GM11168 (cell line): Measurements from ENCODE around the gene ADAMTSL1.

Source experiments
- in situ Hi-C: fragments of 300-500 bp; cut with MboI; formaldehyde crosslinking; loops from one replicate; pipeline ENCODE4 v1.12.0; 2022; ENCODE audit warnings: low sequenced_read_pairs; ENCODE audit not compliant: unreplicated experiment

Gene ADAMTSL1

DNA sequence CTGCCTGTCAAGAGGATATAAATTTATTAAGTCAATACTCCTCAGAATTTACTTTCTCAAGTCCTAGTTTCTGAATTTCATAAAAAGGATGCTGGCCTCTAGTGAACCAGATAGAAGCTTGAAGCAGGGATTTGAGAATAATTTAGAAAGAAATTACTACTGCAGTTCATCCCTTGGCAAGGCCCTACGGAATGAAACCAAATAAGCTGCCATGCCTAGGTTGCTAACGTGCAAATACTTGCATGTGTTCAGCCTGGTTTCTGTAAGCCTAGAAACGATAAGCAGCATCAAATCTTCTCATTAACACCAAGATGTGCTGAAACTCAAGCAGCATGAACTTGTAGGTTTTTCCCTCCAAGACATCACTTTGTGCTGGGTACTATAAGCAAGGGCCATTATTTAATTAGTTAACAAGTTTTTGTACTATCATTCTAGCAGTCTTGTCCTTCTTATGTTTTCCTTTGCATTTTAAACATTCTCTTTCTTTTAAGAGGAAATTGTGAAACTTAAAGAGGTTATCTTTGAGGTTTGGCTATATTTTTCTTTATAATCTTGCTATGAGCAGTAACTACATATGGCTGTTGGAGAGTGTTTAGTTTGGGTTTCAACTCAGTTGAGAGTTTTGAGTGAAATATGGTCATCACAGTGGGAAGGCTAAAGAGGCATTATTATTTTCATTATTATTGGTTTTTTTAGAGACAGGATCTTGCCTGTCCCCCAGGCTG lies 71.8 kb downstream of the ADAMTSL1 start:
- in situ Hi-C loops: no loop called here

DNA sequence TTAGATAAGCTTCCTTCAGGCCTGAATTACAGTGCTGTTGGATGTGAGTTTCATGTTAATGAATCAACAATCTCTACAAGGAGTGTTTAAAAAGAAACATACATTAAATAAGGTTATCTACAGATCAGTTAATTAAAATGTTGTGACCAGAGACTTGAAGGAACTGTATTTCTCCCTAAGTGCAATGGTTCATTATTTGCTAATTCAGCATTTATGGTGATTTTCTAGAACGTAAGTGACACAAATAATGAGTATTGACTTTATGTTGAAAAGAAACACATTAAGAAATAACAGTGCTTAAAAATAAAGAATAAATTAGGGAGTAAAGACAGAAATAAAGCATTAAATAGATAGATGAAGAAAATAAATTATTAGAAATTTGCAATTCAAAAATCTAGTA lies 74.5 kb downstream of the ADAMTSL1 start:
- in situ Hi-C loops: no loop called here

GRCh38 chr9:18549772-18550171 lies 75.8 kb downstream of the ADAMTSL1 start:
- in situ Hi-C loops: no loop called here

DNA sequence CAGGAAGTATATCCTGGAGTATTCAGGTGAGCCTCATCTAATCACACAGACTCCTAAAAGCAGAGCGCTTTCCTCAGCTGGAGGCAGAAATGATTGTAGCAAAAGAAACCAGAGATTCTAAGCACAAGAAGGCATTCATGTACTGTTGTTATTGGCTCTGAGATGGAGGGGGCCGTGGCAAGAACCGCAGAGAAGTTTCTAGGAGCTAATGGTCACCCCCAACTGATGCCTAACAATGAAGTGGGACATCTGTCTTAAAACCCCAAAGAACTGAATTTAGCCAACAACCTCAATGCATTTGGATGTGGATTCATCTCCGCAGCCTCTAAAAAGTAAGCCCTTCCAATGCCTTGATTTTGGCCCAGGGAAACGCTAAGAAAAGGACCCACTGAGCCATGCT lies 76.3 kb downstream of the ADAMTSL1 start:
- in situ Hi-C loops: no loop called here

DNA sequence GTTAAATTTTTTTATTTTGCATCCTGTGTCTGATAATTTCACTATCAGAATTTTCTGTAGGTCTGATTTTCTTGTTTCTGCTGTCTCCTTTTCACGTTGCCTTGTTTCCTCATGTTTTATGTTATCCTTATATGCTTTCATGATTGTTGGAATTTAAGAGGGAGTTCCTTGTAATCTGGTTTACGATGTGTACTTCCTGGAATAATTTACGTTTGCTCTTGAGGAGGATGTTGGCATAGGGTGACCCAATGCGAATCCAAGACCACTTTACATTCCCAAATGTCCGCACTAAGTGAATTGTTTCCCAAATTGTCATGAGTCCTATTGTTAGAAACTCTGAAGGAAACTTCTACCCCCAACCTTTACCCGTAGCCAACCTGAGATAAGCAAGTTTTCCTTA lies 80.3 kb downstream of the ADAMTSL1 start:
- in situ Hi-C loops: no loop called here

GRCh38 chr9:18555105-18555883 lies 81.3 kb downstream of the ADAMTSL1 start:
- in situ Hi-C loops: no loop called here

DNA sequence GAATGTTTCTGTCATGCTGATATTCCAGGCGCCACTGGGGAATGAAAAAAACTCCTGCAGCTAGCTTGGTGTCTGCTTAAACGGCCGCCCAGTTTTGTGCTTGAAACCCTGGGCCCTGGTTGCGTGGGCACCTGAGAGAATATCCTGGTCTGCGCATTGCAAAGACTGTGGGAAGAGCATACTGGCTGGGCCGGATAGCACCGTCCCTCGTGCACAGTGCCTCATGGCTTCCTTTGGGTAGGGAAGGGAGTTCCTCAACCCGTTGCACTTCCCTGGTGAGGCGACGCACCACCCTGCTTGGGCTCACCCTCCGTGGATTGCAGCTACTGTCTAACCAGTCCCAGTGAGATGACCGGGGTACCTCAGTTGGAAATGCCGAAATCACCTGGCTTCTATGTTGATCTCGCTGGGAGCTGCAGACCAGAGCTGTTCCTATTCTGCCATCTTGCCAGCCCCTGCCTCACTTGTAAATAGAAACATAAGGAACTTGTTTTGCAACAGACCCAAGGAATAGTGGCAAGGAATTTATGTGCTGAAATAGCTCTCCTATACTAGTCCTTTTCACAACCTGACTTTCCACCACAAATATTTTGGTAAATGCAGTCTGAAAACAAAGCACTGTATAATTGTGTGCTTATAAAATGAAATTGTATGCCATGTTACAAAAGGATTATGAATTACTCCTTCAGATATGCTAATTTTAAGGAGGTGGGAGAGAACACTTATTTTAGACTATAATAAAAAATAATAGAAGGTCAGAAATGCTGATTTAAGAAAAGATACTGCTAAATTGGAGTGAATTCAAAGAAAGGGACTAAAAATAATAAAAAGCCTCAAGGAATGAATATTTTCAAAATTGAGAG lies 90.3 kb downstream of the ADAMTSL1 start:
- in situ Hi-C loops: no loop called here

DNA sequence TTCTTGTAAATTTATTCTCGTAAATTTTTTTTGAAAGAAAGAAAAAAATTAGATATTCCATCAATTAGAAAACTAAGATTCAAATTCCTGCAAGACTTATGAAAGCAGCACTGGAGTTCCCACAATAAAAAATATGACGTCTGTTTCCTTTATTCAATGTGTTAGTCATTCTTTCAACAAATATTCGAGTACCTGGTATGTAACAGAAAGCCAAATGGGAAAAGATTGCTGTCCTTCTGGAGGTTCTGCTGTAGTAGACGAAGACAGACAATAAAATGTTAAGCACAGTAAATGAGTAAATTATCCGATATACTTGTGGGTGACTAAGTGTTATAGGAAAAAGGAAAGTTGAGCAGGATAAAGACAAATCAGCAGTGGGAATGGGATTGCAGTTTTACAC lies 92.2 kb downstream of the ADAMTSL1 start:
- in situ Hi-C loops: no loop called here

GRCh38 chr9:18568973-18569372 lies 95.0 kb downstream of the ADAMTSL1 start:
- in situ Hi-C loops: no loop called here

DNA sequence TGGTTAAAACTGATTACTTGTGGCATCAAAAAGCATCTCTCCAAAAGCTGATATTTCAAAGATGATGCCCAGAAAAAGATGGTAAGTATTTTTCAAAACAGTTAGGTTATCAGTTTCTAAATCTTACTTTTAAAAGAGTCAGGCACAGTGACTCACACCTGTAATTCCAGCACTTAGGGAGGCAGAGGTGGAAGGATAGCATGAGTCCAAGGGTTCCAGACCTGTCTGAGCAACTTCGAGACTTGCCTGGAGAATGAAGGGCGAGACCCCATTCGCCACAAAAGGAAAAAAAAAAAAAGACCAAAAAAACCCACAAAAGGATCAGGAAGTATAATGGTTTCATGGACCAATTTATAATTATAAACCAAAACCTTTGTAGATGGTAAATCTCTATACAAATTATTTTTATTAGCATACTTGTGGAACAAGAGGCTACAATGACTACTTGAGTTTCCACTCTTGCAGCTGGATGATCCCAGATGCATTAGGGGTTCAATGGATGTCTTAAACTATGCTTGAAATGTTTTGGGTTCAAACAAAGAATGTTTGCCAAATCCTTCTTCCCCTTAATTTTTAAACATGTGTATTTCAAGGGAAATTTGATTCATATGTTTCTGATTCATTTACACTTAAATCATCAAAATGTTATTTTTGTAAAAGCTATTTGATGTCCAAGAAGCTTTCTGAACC lies 96.1 kb downstream of the ADAMTSL1 start:
- in situ Hi-C loops: no loop called here

DNA sequence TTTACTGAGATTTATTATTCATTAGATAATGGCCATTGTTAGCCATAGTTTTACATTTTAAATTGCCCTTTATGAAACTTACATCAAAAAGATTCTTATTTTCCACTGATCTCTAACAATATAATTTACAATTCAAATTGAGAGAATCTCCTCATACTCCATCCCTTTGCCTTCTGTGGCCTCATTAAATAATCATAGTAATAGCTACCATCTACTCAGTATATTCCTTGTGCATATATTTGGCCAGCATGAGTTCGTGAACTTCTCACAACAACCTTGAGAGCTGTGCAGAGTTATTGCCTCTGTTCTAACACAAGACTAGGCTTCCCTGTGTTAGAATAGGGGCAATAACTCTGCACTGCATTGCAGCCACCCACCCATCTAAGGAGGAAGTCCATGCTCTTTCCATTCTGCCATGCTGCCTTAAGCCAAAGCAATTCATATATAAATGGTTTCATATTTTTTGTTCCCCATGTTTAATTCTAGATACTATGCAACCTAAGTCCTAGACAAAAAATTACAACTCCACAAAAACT lies 99.1 kb downstream of the ADAMTSL1 start:
- in situ Hi-C loops: no loop called here

DNA sequence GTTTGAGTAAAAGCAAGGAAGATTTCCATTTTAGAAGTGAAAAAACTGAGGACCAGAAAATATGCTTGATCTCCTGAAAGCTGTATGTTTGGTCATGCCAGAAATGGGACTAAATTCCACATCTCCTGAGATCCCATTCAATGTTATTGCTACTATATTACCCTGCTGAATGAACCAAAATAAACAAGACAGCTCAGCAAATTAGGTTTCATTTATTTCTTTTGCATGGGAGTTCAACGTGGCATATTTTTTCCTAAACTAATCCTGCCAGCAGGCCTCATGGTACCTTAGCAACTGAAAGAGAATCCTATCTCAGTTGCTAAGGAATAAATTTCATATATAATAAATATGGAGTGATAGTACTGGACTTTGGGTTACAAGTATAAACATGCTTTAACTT lies 101.7 kb downstream of the ADAMTSL1 start:
- in situ Hi-C loops: no loop called here

- in situ Hi-C loops: no loop called here
Observed at GRCh38 chr9:18579536-18579935, 105.6 kb downstream of the ADAMTSL1 start.

DNA sequence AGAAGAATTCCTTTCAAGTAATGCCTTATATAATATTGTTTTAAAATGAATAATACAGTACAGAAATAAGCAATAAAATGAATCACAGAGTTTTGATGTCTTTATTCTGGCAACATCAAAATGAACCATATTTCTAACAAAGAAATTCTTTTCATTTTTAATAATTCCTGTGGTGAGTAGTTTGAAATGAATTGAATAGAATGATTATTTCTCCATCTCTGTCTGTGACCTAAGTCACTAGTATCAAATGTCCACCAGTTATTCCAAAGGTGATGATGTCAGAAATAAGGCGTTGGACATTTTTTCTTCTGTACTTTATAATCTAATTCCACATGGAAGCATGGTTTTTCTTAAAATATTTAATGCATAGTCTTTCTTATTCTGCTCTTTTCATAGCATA lies 106.2 kb downstream of the ADAMTSL1 start:
- in situ Hi-C loops: no loop called here

GRCh38 chr9:18585996-18586395 lies 112.0 kb downstream of the ADAMTSL1 start:
- in situ Hi-C loops: no loop called here

GRCh38 chr9:18588002-18588401 lies 114.0 kb downstream of the ADAMTSL1 start:
- in situ Hi-C loops: no loop called here

DNA sequence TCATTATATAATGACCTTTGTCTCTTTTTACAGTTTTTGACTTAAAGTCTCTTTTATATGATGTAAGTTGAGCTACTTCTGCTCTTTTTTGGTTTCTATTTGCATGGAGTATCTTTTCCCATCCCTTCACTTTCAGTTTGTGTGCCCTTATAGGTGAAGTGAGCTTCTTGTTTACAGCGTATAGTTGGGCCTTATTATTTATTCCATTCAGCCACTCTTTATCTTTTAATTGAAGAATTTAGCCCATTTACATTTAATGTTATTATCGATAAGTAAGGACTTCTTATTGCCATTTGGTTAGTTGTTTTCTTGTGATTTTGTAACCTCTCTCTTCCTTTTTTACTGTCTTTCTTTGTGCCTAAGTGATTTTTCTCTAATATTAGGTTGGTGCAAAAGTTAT lies 117.3 kb downstream of the ADAMTSL1 start:
- in situ Hi-C loops: no loop called here

- in situ Hi-C loops: no loop called here
Observed at GRCh38 chr9:18594837-18595236, 120.9 kb downstream of the ADAMTSL1 start.

GRCh38 chr9:18595597-18595996 lies 121.6 kb downstream of the ADAMTSL1 start:
- in situ Hi-C loops: no loop called here

DNA sequence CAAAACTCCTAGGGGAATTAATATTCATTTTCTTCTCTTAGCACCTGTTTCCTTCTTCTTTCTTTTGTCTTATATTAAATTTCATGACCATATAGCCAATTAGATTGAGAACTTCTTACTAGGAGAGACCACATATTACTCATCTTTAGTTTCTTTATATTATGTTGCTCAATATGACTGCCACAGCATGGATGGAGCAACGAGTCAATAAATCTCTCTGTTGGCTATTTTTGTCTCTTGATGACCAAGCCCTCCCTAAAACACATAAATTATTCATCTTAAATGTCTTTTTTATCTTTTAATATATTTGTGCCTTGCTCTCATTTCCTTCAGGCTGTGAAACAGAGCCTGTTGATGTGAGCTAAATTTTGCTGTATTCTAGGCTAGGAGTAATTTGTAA lies 123.0 kb downstream of the ADAMTSL1 start:
- in situ Hi-C loops: no loop called here
